Measurements from ENCODE around the gene ORM1.
A peak's percentile ranks its signal among the peaks of the same experiment; 100 is the strongest.

Gene ORM1

GRCh38 chr9:114343471-114344187, 20.7 kb downstream of the ORM1 start:
- TF ChIP-seq, protein P1, sequence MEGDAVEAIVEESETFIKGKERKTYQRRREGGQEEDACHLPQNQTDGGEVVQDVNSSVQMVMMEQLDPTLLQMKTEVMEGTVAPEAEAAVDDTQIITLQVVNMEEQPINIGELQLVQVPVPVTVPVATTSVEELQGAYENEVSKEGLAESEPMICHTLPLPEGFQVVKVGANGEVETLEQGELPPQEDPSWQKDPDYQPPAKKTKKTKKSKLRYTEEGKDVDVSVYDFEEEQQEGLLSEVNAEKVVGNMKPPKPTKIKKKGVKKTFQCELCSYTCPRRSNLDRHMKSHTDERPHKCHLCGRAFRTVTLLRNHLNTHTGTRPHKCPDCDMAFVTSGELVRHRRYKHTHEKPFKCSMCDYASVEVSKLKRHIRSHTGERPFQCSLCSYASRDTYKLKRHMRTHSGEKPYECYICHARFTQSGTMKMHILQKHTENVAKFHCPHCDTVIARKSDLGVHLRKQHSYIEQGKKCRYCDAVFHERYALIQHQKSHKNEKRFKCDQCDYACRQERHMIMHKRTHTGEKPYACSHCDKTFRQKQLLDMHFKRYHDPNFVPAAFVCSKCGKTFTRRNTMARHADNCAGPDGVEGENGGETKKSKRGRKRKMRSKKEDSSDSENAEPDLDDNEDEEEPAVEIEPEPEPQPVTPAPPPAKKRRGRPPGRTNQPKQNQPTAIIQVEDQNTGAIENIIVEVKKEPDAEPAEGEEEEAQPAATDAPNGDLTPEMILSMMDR (IDR thresholded peaks at IDR 0.05): no peak
- peaks cover 16% of the 10 kb centered on the region for H3K9me3 ChIP-seq
- H3K27me3 ChIP-seq: no peaks in the 10 kb centered on the region
- H3K36me3 ChIP-seq: peaks cover 100% of the 10 kb centered on the region
- no peak overlapping the region for H3K4me3 ChIP-seq (ENCODE audit: low read depth in 1 of 2, low read length in 1 of 2)
- peaks cover 19 to 23% of the 10 kb centered on the region in 2 experiments for H3K4me1 ChIP-seq (ENCODE audit: control insufficient read depth in 1 of 2, insufficient read depth in 1 of 2, low read depth in 1 of 2, low read length in 1 of 2)
- H3K27ac ChIP-seq: peak overlapping the region; percentile 76

DNA sequence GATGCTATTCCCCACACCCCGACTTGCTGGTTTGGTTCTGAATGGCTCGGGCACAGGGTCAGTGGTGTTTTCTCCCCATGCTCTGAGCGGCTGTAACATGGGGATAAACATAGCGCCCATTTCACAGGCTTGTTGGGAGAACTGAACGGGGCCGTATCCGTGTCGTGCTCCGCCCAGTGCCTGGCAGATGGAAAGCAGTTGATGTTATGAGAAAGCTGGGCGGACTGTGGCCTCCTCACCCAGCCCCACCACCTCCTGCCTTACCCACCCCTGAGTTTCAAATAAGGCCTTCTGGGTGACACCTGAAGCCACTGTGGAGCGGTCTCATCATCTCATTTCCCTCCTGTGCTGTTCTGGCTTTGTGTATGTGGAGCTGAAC, 21.3 kb downstream of the ORM1 start:
- Histone ChIP-seq H3K9me3 (peaks cover 16% of the 10 kb centered on the region), H3K4me1 (ENCODE audit: control insufficient read depth in 1 of 2, insufficient read depth in 1 of 2, low read depth in 1 of 2, low read length in 1 of 2) (peaks cover 15 to 19% of the 10 kb centered on the region in 2 experiments), H3K4me3 (ENCODE audit: low read depth in 1 of 2, low read length in 1 of 2) (no peak overlapping the region), H3K27me3 (no peaks in the 10 kb centered on the region), H3K36me3 (peaks cover 100% of the 10 kb centered on the region), H3K27ac (peak overlapping the region; percentile 20)
- TF ChIP-seq, protein P1 (IDR thresholded peaks at IDR 0.05): no peak

- TF ChIP-seq, protein P1 (IDR thresholded peaks at IDR 0.05): no peak
- Histone ChIP-seq H3K27me3 (no peaks in the 10 kb centered on the region), H3K27ac (peak overlapping the region; percentile 20), H3K4me1 (ENCODE audit: control insufficient read depth in 1 of 2, insufficient read depth in 1 of 2, low read depth in 1 of 2, low read length in 1 of 2) (peaks cover 11 to 14% of the 10 kb centered on the region in 2 experiments), H3K4me3 (ENCODE audit: low read depth in 1 of 2, low read length in 1 of 2) (no peak overlapping the region), H3K9me3 (peaks cover 16% of the 10 kb centered on the region), H3K36me3 (peaks cover 100% of the 10 kb centered on the region)
These were observed 21.8 kb downstream of the ORM1 start for GRCh38 chr9:114344692-114345091.

- no peak overlapping the region for H3K4me3 ChIP-seq (ENCODE audit: low read depth in 1 of 2, low read length in 1 of 2)
- TF ChIP-seq, protein P1 (IDR thresholded peaks at IDR 0.05): no peak
- peak overlapping the region; percentile 15 for H3K27ac ChIP-seq
- H3K36me3 ChIP-seq: peaks cover 100% of the 10 kb centered on the region
- H3K9me3 ChIP-seq: peaks cover 16% of the 10 kb centered on the region
- H3K27me3 ChIP-seq: no peaks in the 10 kb centered on the region
- H3K4me1 ChIP-seq (ENCODE audit: control insufficient read depth in 1 of 2, insufficient read depth in 1 of 2, low read depth in 1 of 2, low read length in 1 of 2): peaks cover 4 to 5% of the 10 kb centered on the region in 2 experiments
These were observed 22.7 kb downstream of the ORM1 start for GRCh38 chr9:114345493-114346065.

DNA sequence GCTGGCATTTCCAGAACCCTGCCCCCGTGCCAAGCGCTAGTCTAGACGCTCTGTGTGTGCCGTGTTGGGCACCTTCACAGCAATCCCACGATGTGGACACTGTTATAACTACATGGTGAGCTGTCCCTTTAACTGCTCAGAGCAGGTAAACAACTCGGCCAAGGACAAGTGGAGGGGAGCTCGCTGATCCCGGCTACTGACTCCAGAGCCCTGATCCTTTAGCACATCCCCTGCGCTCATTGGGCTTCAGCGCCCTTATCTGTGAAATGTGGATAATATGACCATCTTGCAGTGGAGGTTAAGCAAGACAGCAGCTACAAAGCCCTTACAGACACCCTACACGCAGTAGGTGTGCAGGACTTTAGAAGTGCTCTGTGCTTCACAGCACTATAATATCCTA, 23.2 kb downstream of the ORM1 start:
- H3K36me3 ChIP-seq: peaks cover 100% of the 10 kb centered on the region
- peaks cover 16% of the 10 kb centered on the region for H3K9me3 ChIP-seq
- no peak overlapping the region for H3K4me3 ChIP-seq (ENCODE audit: low read depth in 1 of 2, low read length in 1 of 2)
- TF ChIP-seq, protein P1 (IDR thresholded peaks at IDR 0.05): no peak
- H3K27me3 ChIP-seq: no peaks in the 10 kb centered on the region
- H3K4me1 ChIP-seq (ENCODE audit: control insufficient read depth in 1 of 2, insufficient read depth in 1 of 2, low read depth in 1 of 2, low read length in 1 of 2): no peaks in the 10 kb centered on the region
- peak overlapping the region; percentile 15 for H3K27ac ChIP-seq

Measured in neutrophil (primary cell).